NB4 (cell line): ENCODE results near the gene BRSK1.

Experiments used
- MYC ChIP-seq: IDR thresholded peaks from 2 replicates; pipeline ENCODE4 v1.6.1; 2011; ENCODE audit warnings: low read depth, low read length
- POLR2A ChIP-seq: IDR thresholded peaks from 2 replicates; pipeline ENCODE4 v1.6.1; 2011; ENCODE audit warnings: mild to moderate bottlenecking; ENCODE audit not compliant: insufficient read length; ENCODE audit errors: extremely low read depth
- TF ChIP-seq, protein P1 (sequence below): IDR thresholded peaks from one replicate; pipeline ENCODE4 v1.5.1; 2012; ENCODE audit warnings: low read depth, low read length
- TF ChIP-seq, protein P2 (sequence below): IDR thresholded peaks from 2 replicates; pipeline ENCODE4 v1.6.1; 2011; ENCODE audit warnings: low read depth, low read length

DNA sequence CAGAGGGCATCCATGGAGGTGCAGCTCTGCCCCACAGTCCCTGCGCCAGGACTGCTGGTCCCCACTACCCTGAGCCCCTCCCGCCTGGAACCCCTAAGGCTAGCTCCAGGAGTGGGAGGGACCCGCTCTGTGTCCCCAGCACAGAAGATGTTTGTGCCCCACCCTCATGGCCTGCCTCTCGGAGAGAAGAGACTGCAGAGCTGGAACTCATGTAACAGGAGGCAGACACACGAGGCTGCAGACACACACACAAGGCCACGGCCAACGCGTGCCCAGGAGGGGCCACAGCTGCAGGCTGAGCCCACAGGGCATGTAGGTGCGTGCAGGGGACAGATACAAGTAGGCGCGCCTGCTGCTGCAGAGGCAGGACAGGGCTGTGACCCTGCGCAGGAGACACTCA is 44.8 kb upstream of the BRSK1 start:
- TF ChIP-seq, protein P1, sequence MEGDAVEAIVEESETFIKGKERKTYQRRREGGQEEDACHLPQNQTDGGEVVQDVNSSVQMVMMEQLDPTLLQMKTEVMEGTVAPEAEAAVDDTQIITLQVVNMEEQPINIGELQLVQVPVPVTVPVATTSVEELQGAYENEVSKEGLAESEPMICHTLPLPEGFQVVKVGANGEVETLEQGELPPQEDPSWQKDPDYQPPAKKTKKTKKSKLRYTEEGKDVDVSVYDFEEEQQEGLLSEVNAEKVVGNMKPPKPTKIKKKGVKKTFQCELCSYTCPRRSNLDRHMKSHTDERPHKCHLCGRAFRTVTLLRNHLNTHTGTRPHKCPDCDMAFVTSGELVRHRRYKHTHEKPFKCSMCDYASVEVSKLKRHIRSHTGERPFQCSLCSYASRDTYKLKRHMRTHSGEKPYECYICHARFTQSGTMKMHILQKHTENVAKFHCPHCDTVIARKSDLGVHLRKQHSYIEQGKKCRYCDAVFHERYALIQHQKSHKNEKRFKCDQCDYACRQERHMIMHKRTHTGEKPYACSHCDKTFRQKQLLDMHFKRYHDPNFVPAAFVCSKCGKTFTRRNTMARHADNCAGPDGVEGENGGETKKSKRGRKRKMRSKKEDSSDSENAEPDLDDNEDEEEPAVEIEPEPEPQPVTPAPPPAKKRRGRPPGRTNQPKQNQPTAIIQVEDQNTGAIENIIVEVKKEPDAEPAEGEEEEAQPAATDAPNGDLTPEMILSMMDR: no peak
- TF ChIP-seq POLR2A (no peak), MYC (no peak)
- TF ChIP-seq, protein P2, sequence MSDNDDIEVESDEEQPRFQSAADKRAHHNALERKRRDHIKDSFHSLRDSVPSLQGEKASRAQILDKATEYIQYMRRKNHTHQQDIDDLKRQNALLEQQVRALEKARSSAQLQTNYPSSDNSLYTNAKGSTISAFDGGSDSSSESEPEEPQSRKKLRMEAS: no peak
